Amygdala (tissue), 56 donors: ENCODE results near the gene ATXN2.

Source experiments
- DNase-seq, 56 donors: peaks; one replicate each; lab custom pipeline; 2025; lab: John Stamatoyannopoulos, UW

ATXN2 gene

DNA sequence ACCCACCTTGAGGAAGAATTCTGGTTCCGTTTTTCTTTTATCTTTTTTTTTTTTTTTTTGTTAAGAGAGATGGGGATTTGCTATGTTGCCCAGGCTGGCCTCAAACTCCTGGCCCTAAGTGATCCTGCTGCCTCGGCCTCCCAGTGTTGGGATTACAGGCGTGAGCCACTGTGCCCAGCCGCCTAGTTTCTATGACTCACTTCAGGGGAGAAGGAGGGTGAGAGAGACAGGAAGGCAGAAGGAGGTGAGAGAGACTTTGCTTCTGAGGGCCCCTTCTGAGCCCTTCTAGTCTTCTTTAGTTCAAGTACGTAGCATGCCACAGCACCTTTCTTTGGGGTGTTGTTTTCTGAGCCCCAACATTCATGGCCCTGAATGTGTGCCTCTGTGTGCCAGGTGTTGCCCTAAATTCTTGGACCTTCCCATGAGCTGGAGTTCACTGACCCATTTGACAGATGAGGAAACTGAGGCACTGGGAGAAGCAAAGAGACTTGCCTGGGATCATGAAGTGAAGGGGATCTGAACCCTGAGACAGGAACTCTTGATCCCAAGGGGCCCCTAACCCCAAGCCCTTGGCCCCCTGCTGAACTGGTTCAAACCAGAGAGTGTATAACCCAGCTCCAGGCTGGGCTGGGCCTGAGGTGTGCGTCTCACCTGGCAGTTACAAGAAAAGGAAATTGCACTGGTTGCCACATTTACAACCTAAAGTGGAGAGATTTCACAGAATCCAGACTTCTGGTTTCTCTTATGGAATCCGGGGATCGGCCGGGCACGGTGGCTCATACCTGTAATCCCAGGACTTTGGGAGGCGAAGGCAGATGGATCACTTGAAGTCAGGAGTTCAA lies 172.6 kb downstream of the ATXN2 start:
- no peak for DNase-seq

DNA sequence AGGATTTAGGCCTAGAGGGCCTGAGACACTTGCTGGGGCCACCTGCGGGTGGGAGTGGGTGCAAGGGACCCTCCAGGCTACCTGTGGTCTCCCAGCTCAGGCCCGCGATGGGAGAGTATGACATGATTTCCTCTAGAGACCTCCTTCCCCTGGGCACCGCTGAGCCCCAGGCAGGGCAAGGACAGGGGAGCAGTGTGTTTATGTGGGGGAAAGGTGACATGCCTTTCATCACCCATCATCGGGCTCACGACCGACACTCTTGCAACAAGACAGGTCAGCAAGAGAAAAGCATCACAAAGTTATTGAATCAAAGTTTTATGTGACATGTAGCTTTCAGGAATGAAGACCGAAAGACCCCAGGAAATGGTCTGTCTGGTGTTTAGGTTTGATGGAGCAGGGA lies 173.5 kb downstream of the ATXN2 start:
- DNase-seq = no peak

GRCh38 chr12:111424793-111425251 lies 174.3 kb downstream of the ATXN2 start:
- DNase-seq = no peak

GRCh38 chr12:111424189-111424792 lies 174.8 kb downstream of the ATXN2 start:
- no peak for DNase-seq

GRCh38 chr12:111420494-111420893 lies 178.6 kb downstream of the ATXN2 start:
- no peak for DNase-seq

- no peak for DNase-seq
These were observed 179.3 kb downstream of the ATXN2 start for GRCh38 chr12:111419784-111420183.

GRCh38 chr12:111418594-111418880 lies 180.6 kb downstream of the ATXN2 start:
- DNase-seq = no peak

DNA sequence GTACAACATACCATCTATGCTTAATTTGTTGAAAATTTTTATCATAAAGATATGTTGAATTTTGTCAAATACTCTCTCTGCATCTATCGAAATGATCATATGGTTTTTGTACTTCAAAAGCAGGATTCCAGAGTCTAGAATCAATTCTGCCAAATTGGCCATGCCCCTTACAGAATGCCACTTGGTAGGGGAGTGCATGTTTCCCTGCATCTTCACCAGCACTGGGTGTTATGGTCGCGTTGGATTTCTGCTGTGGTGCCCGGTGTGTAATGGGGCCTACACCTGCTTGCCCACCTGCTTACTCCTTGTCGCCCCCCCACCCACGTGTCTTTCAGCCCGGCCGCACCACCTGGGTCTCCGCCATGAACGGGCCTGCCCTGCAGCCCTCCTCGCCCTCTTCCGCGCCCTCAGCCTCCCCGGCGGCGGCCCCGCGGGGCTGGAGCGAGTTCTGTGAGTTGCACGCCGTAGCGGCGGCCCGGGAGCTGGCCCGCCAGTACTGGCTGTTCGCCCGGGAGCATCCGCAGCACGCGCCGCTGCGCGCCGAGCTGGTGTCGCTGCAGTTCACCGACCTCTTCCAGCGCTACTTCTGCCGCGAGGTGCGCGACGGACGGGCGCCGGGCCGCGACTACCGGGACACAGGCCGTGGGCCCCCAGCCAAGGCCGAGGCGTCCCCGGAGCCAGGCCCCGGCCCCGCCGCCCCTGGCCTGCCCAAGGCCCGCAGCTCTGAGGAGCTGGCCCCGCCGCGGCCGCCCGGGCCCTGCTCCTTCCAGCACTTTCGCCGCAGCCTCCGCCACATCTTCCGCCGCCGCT lies 181.1 kb downstream of the ATXN2 start:
- no peak for DNase-seq

- DNase-seq = no peak
These were observed 181.8 kb downstream of the ATXN2 start for GRCh38 chr12:111417290-111417689.

DNA sequence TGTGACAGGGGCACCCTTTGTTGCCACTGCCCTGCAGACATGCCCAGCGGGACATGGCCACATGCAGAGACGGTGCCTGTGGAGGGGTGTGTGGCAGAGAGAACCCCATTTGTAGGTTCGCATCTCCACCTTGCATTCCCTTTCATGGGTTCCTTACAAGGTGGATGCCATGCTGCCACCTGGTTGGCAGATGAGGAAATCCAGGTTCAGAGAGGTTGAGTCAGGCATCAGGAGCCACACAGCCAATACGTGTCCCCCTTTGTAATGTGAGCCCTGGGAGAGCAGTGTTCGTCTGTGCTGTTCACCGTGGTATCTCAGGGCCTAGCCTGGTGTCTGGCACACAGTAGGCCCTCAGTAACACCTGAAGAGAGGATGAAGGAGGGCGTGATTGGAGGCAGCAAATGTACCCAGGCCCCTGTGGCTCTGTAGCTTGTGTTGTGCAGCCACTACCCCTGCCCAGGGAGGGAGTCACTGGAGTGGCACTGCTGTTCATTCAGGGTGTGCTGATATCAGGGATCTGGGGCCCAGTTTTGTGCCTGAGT lies 184.3 kb downstream of the ATXN2 start:
- no peak for DNase-seq

- peak in 1 of 56 donors; percentile 24 for DNase-seq
These were observed 185.6 kb downstream of the ATXN2 start for GRCh38 chr12:111413442-111414086.

- no peak for DNase-seq
These were observed 186.2 kb downstream of the ATXN2 start for GRCh38 chr12:111412830-111413441.

DNA sequence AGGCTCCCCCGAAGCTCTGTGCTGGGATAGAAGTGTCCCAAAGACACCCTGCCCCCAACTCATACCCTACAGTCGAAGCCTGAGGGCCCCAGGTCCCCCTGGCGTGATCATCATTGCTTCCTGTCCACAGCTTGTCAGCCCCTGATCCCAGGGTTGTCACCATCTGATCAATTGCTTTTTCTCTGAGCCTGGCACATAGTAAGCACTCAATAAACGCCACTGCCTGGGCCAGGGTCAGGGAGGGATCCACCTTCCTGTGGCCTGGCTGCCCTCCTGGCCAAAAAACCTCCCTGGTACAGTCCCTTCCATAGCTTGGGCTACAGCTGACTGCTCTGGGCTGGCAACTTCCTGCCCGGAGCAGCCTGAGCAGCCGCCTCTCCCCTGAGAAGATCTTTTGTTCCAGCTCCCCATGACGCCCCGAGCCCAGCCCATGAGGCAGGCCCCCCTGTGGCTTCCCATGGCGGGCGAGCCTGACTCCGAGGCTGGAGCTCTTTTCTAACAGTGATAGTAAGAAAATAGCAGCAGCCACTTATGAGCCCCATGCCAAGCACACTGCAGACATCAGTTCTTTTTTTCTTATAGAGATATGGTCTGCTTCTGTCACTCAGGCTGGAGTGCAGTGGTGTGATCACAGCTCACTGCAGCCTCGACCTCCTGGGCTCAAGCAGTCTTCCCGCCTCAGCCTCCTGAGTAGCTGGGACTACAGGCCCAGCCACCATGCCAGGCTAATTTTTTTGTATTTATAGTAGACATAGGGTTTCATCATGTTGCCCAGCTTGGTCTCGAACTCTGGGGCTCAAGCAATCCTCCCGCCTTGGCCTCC lies 186.9 kb downstream of the ATXN2 start:
- DNase-seq = peak in 37 of 56 donors; percentile 10 to 71 (median 37)

- no peak for DNase-seq
These were observed 187.8 kb downstream of the ATXN2 start for GRCh38 chr12:111411185-111411764.

DNA sequence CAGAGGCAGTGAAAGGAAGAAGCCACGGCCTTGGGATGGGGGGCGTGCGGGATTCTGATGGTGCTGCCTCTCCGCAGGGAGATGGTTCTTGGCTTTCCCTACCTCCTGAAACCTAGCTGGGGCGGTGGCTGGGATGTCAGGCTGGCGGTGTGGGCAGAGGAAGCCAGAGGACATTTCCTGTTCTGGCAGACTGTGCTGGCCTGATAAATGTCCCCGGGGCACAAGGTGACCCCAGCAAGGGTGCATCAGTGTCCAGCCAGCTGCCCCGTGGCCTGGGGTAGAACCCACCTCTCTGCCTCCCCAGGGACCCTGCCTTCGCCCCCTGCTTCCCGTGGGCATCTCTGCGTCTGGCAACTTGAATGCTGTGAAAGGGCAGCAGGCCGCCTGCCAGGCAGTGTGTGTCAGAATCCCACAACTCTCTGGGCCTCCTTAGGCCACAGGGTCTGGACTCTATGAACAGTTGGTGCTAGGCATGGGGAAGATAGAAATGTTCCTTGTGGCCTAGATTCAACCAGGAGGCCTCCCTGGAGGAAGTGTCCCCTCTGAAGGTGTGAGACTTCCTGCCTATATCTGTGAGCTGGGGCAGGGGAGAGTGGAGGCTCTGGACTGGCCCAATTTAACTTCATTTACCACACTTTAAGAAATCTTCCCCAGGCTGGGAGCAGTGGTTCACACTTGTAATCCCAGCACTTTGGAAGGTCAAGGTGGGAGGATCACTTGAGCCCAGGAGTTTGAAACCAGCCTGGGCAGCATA lies 188.5 kb downstream of the ATXN2 start:
- no peak for DNase-seq

DNA sequence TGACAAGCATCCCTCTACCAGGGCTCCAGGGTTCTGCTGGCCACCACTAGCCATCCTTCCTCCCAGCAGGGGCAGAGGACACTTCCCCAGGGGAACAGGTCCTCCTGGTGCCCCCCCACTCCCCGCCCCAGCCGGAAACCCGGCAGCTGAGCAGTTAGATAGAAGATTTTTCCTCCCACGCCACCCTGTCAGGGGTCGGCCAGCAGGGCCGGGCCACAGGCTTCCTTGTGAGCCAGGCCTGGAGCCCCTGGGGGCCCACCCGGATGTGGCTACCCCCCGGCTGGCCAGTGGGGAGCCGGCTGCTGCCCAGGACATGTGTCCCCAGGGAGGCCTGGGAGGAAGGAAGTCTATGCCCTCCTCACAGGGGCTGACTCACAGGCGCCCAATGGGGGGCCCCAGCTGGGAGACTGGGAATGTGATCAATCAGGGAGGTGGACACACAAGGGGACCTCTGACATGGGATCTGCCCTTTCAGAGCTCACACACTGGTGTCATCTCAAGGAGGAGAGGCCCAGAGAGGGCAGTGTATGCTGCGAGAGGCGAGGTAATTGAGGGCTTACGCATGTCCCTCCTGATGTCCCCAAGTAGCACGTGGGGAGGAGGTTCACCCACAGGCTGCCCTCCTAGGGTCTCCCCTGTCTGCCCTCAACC lies 189.2 kb downstream of the ATXN2 start:
- DNase-seq = peak in 18 of 56 donors; percentile 15 to 69 (median 37)

DNA sequence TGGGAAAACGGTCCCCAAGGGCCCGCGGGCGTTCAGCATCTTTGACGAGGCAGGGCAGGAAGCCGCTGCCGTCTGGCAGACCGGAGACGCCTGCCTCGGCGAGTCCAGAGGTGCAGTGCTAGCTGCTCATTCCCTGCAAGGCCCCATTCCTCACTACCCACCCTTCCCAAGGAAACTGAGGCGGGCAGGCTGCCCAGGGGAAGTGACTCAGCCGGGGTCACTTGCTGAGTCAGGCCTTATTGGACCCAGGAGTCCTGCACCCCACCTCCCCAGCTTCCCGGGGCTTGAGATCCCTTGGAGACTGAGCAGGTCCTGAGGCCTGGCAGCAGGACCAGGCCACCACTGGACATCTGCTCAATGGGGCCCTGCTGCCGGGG lies 189.7 kb downstream of the ATXN2 start:
- peak in 2 of 56 donors; percentile 32 to 50 for DNase-seq
